NCI-H1694 (cell line): ENCODE results near the gene RCBTB2.
"Not testable (repeated sequence)": the region's sequence is repeated elsewhere in the genome, so short reads cannot be mapped to it uniquely, and the experiment has no call there.

Experiments used
- DNase-seq: peaks from one replicate; lab custom pipeline; 2025; lab: John Stamatoyannopoulos, UW

Gene RCBTB2

DNA sequence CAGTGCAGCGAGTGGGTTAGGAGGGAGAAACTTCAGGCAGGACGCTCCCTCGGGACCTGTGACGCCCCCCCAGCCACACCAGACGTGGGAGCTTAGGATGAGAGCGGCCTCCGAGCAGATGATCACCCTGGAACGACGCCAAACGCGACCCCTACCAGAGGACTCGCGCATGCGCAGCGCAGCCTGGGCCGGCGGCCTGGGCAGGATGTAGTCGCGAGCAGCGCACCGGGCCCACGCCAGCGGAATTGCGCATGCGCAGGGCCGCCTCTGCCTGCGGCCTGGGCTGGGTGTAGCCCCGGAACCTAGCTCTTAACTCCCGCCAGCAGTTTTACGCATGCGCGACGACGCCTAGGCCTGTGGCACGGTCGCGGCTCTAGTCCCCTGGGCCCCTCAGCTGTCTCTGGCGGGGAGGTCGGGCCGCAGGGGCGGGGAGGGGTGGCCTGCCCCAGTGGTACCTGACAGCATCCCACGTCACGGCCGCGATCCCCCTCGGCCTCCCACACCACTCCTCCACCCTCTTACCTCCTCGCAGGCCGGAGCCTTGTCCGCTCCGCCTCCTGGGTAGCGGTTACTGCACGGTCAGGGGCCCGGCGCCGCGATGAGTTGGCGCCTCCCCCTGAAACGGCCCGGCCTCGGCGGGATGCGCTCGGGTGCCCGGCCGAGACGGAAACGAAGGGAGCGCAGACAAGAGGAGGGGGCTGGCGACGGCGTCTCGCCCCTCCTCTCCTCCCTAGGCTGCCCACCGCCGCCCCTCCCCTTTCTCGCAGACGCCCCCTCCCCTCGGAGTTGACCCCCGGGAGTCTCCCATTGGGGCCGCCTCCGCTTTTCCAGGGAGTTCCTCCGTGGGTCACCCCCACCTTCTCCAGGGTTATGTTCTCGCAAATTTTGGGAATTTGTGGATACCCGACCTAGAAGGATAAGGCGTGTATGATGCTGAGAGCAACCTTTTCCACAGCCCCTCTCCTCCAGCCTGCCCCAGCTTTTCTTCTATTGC lies at the start of gene RCBTB2:
RCBTB2 (minus strand) TSS at position 575 of the 994 bp plus-strand sequence. CDS start 11,141 bp downstream, outside the sequence.
- peak; percentile 90 for DNase-seq

DNA sequence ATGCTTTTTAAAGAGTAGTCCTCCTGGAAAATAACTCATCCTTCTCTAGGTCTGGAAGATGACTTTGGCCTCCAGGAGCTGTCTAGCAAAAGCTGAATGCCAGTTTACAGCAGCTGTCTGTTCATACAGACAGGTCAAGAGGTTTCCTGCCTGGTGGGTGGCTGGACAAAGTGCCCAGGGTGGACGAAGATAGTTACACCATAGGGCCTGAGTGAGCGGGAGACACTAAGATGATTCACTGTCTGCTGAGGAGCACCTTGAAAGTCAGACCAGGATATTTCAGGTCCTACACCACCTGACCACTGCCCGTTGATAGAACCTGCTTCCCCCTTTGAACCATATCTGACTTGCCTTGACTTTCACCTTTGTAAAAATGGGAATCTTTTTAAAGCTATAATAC lies 49.2 kb upstream of the RCBTB2 start:
- DNase-seq: no peak

- no peak for DNase-seq
Measured at GRCh38 chr13:48580896-48581295, 48.0 kb upstream of the RCBTB2 start.

DNA sequence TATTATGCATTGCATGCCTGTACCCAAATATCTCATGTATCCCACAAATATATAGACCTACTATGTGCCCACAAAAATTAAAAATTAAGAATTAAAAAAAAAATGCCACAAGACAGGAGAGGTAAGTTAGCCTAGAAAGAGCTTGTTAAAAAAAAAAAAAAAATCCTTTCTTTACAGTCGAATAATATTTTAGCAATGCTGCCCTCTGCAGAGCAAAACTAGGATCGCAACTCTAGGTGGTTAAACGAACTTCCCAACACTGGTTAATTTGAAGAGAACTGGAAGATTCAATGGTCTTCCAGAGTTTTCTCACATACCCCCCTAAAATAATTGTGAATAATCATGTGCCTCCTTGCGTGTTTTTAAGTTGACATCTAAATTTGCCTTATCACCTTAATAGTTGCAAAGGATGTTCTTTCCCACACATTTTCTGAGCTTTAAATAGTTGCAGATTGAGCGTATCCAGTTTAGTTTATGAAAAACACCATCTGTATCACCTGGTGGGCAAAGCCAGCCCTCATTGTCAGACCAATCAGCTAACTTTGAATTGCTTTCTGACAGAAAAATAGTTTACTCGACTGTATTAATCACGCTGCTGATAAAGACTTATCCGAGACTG lies 47.4 kb upstream of the RCBTB2 start:
- DNase-seq: peak; percentile 68

GRCh38 chr13:48579919-48580180 lies 47.0 kb upstream of the RCBTB2 start:
- DNase-seq: not testable (repeated sequence)

DNA sequence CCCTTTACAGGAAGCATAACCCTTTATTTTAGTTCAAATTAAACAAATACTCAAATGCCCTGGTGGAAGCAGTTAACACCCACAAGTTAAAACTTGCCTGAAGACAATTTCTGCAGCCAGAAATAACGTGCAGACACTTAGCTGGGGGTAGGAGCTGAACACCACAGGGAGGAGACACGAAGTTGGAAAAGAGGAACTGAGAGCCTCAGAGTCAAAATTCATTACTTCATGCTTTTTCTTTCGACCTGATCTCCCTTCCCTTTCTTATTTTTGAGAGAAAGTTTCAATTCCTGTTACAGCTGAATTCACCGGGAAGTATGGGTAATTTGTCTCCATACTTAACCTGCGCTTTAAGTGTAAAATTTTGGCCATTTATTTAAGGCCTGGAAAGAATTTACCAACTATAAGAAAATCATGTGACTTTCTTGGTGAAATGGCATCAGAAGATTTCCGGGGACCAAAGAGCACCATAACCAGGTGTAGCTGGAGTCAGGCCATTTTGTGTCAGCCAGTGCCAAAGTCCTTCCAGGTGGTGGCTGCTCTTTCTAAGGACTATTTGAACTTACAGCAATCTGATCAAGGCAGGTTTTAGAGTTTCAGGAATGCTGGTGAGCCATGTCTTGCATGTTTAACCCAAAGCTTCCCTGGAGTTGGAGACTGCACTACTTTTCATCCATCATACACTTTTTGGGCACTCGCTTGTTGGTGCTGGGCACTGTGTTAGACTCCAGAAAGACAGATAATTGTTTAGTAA lies 46.5 kb upstream of the RCBTB2 start:
- no peak for DNase-seq

GRCh38 chr13:48578516-48579164 lies 45.8 kb upstream of the RCBTB2 start:
- DNase-seq: no peak

- DNase-seq: no peak
Measured at GRCh38 chr13:48576448-48577010, 43.6 kb upstream of the RCBTB2 start.

GRCh38 chr13:48575031-48575430 lies 42.2 kb upstream of the RCBTB2 start:
- DNase-seq: no peak

DNA sequence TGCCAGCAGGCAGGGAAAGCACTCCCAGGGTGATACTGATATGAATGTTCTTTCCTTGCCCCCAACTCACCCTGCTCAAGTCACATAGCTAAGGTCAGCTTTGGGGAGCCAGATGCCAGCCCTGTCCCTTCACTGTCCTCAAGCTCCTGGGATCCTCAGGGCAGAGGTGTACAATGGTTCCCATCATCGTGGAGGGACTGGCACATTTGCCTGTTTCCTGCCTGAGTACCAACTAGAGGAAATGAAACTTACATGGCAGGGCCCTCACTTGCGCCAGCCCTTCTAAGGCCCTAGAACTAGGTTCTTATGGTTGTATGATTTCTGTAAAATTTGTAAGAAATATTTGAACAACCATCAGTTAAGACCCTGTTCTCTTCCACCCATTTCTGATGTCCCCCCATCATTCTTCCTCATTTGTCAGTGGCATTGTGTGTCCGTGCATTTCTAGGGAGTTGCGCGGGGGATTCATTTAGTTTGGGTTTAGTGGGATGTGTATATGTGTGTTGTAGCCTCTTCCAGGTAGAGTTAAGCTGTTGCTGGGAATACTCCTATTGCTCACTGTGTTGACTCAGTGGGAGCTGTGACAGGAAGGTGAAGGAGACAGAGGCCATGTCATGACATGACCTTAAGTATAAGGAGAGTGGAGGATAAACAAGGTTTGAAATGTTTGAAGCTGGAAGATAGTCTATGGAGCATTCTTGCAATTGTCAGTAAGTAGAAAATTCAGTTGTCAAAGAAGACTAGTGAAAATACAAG lies 41.3 kb upstream of the RCBTB2 start:
- no peak for DNase-seq

DNA sequence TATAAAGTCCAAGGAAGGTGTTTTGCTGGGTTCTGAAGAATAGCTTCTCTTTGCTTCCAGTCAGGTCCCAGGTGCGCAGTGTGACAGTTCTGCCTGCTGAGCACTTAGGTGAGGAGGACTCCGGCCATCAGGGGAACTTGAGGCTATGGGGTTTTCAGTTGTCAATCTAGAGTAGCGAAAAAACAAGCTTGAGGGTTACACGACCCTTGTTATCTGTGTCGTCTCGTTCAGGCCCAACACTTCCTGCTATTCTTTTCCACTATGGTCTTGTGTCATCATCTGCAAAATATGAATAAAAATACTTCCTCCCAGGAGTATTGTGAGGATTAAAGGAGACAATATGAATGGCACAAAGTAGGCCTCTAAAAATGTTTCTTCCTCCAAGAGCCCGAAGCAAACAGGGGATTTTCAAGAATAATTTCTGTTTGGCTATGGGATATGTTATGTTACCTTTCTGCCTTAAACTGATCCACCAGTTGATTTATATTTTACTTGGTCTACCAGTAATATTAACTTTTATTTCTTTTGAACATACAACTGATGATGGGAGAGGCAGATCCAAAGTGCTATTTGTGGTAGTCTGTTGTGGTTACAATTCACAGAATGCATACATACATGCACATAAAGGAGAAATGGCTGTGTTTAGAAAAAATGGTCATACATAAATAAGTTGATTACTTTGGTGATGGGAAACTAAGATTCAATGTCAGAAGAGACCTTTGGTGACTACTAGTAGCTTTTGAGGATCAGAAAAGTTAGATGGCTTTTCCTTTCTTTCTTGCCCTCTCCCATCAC lies 40.5 kb upstream of the RCBTB2 start:
- DNase-seq: no peak

DNA sequence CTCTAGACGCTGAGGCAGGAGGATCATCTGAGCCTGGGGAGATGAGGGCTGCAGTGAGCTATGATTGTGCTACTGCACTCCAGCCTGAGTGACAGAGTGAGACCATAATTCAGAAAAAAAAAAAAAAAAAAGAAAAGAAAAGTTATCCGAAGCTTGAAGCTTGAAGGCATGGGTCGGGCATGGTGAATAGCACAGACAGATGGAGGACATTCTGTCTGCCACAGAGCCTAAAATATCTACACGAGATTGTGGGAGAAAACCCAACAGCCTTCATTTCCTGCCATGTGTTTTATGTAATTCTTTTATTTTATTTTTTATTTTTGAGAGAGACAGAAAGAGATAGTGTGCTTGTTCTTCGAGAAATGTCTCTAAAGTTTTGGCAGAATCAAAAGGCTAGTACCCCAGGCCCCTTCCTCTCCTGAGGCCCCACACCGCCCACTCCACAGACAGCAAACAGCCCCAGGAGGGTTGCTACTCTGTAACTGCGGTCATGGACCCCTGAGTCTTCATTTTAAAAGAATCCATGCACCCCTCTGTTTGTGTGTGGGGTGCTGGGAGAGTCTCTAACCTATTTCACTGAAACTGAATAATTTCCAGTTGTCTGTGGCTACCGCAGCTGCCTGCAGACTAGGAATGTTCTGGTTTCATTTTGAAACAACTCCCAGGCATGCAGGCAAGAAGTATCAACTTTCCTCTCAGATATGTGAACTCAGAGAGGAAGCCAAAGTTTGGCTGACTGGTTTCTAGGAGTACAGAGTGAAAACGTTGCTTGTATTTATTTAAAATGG lies 38.4 kb upstream of the RCBTB2 start:
- no peak for DNase-seq

DNA sequence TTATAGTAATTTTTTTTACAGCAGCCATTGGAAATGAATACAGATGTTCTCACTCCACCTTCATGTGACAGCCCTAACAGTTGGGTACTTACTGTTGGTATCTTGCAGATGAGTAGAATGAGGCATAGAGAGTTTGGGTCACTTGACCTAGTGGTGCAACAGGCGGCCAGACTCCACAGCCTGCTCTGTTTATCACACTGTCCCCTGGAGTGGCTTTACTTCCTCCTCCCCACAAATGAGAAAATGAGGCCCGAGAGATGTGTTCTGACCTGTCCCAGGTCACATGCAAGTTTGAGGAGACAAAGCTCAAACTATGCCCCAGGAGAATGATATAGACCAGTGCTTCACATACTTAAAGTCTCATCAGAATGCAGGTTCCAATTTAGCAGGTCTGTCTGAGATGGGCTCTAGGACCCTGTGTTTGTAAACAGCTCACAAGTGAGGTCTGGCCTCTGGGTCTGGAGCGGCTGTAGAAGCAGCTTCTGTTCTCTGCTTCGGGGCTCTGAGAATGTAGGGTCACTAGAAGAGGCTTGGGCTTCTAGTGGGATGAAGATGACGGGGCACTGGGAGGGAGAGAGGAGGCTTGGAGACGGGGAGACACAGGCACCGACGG lies 37.4 kb upstream of the RCBTB2 start:
- no peak for DNase-seq

- no peak for DNase-seq
Measured at GRCh38 chr13:48569104-48569666, 36.3 kb upstream of the RCBTB2 start.

DNA sequence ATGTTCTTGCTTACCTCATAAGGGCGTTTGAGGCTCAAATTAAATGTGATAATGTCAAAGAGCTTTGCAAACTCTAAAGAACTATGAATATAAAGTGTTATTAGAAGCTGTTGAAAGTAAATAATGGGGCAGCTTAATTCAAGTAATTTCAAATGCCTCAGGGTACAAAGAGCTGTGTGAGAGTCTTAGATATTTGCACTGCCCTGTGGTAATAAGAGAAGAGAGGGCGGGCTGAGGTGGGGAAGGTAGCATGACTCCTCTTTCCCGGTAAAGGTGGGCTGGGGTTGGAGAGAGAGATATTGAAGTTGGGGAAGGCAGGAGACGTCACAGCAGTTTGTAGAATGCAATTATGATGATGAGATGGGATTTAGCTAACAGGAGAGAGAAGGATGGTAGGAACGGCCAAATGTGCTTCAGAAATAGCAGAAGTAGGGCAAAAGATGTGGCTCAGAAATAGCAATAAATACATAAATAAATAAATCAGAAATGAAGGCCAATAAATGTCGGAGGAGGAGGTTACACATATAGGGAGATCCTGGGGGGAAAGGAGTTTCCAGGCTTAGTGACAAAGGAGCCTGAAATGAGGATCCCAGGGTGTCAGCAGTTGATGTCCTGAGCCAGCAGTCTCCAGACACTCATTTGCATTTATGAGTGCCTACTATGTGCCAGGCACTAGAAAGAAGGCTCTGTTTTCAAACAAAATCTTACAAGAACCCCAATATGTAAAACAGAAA lies 35.7 kb upstream of the RCBTB2 start:
- DNase-seq: no peak

- no peak for DNase-seq
Measured at GRCh38 chr13:48567515-48568369, 34.9 kb upstream of the RCBTB2 start.

DNA sequence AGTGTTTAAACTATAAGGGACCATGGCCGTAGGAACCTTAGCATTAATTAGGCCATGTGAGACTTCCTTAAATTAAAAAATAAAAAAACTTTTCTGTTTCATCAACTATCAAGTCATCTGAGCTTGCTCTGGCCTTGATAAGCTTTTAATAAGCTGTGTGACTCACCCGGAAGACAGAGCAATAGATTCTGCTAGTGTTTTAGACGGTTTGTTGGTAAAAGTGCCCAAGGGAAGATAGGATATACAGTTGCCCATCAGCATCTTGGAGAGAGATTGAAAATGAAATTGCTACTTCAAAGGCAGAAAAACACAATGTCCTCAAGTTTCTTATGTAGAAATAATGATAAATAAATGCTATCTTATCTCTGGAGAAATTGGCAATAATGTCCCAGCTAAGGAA lies 31.2 kb upstream of the RCBTB2 start:
- no peak for DNase-seq
